Heart right ventricle (tissue), 16 donors: ENCODE results near the gene RASGRP4. TPM values are rescaled to one million over a fixed set of nuclear protein-coding genes. Genes with fewer than 3 reads are reported as not detected.

ENCODE experiments used
- ATAC-seq, 8 donors: fragments of 200-7000 bp; cut with Tn5 transposase; one replicate each; pipeline ENCODE4 v1.9.1; 2020; ENCODE audit warnings: mild to moderate bottlenecking in 8 of 8, moderate library complexity in 8 of 8, moderate number of reproducible peaks in 1 of 8
- DNase-seq, 2 donors: peaks; one replicate each; pipeline ENCODE4 v3.0.0-alpha.2; 2020
- H3K27ac ChIP-seq, 10 donors: fragments of 200-600 bp; sonication (generic) in 2 of 10; one replicate each; pipeline versions ENCODE4 v1.5.0 to v1.8.0; 2020 to 2022; ENCODE audit warnings: mild to moderate bottlenecking in 3 of 10
- H3K27me3 ChIP-seq, 7 donors: fragments of 200-600 bp; one replicate each; pipeline ENCODE4 v1.8.0; 2021 to 2022; ENCODE audit warnings: mild to moderate bottlenecking in 2 of 7
- H3K36me3 ChIP-seq, 9 donors: fragments of 200-600 bp; sonication (generic) in 1 of 9; one replicate each; pipeline versions ENCODE4 v1.5.0 to v1.8.0; 2020 to 2022; ENCODE audit warnings: mild to moderate bottlenecking in 2 of 9
- H3K4me1 ChIP-seq, 9 donors: fragments of 200-600 bp; sonication (generic) in 1 of 9; one replicate each; pipeline versions ENCODE4 v1.5.0 to v1.8.0; 2020 to 2022; ENCODE audit warnings: mild to moderate bottlenecking in 4 of 9
- H3K4me3 ChIP-seq, 10 donors: fragments of 200-600 bp; sonication (generic) in 2 of 10; one replicate each; pipeline versions ENCODE4 v1.5.0 to v1.8.0; 2020 to 2022; ENCODE audit warnings: mild to moderate bottlenecking in 7 of 10, moderate library complexity in 2 of 10
- H3K9me3 ChIP-seq, 11 donors: fragments of 200-600 bp in 10 of 11; sonication (generic) in 2 of 11; one replicate each; pipeline versions ENCODE4 v1.5.0 to v1.8.0; 2013 to 2022; ENCODE audit warnings: mild to moderate bottlenecking in 2 of 11, control low read depth in 1 of 11, moderate library complexity in 1 of 11
- WGBS, 2 donors: extraction: QIAGEN DNeasy Blood & Tissue Kit; methylation state at CpG; one replicate each; pipeline ENCODE4 v1.1.7; 2013; ENCODE audit warnings: inconsistent platforms in 1 of 2; 5-methylcytosine and 5-hydroxymethylcytosine counted together
- intact Hi-C, 10 donors: fragments of 100-400 bp; cut with DNase I; formaldehyde crosslinking; loops; one replicate each; pipeline versions ENCODE4 v1.11.1 to v1.14.2; 2022
- polyA plus RNA-seq, 2 donors: library from polyadenylated mRNA; stranded (reverse); fragments of 200-250 nt; gene quantifications; one replicate each; pipeline ENCODE4 v1.2.3, GENCODE V29; 2013
- total RNA-seq, 10 donors: library from RNA; stranded (reverse); fragmentation: NEBNext Ultra II Directional in 3 of 10; extraction: Animal tissue kit (Norgen Biotek cat#: 25700) in 3 of 10; gene quantifications; one replicate each; pipeline versions ENCODE4 v1.2.1 to v1.2.4, GENCODE V29; 2021 to 2023
- TF ChIP-seq, protein P1 (sequence below), 9 donors: fragments of 200-600 bp; sonication (generic) in 2 of 9; IDR thresholded peaks; one replicate each; pipeline versions ENCODE4 v1.5.0 to v1.8.0; 2021 to 2022; ENCODE audit warnings: antibody characterized with exemption in 9 of 9, mild to moderate bottlenecking in 5 of 9, moderate library complexity in 1 of 9
- donor health status: Arrhythmogenic right ventricular cardiomyopathy.
- donor health status: ischemic (EF 13 %, LVEDD 7.1; RV severe dilation, severe dysfunction).
- donor health status: healthy with polysubstance abuse.
- donor health status: DM: no; HTN: yes; CAD: no.
- donor health status: DM: no; HTN: no; CAD: no.
- donor health status: ischemic (EF 25% LVEDD 6.9; RV normal size, moderate dysfunction).
- donor health status: ischemic (EF 25% LVEDD 5.7; RV mildly dilated, moderate dysfunction).
- donor health status: healthy.
- donor health status: DM: yes; HTN: yes; CAD: no.
- donor health status: Ischemic cardiomyopathy.
- donor health status: ischemic (EF 35%, LVEDD 5.7; RV mildly dilated, moderate dysfunction).
- donor health status: nonischemic (EF 11% LVEDD 7.7; RV severe dilation, severe dysfunction).
- donor health status: DM: yes; HTN: yes; CAD: no.
- donor health status: PGD.
- donor health status: ischemic (EF 29% LVEDD 5.4; RV normal size, mild dysfunction).
- donor health status: nonischemic (EF 23%, LVEDD 6.1; RV moderate dilation, normal function).

Gene RASGRP4
- total and polyA plus RNA-seq, 12 donors = 0.42 to 3.5 (median 0.91) TPM

- peaks cover 0 to 12% (median 0%) of the 10 kb centered on the region in 9 donors for H3K4me1 ChIP-seq
- 7 to 12% methylated on average over 13 of the region's 13 CpGs for WGBS, 2 donors
- H3K27ac ChIP-seq = no peak overlapping the region
- TF ChIP-seq, protein P1, sequence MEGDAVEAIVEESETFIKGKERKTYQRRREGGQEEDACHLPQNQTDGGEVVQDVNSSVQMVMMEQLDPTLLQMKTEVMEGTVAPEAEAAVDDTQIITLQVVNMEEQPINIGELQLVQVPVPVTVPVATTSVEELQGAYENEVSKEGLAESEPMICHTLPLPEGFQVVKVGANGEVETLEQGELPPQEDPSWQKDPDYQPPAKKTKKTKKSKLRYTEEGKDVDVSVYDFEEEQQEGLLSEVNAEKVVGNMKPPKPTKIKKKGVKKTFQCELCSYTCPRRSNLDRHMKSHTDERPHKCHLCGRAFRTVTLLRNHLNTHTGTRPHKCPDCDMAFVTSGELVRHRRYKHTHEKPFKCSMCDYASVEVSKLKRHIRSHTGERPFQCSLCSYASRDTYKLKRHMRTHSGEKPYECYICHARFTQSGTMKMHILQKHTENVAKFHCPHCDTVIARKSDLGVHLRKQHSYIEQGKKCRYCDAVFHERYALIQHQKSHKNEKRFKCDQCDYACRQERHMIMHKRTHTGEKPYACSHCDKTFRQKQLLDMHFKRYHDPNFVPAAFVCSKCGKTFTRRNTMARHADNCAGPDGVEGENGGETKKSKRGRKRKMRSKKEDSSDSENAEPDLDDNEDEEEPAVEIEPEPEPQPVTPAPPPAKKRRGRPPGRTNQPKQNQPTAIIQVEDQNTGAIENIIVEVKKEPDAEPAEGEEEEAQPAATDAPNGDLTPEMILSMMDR (IDR thresholded peaks at IDR 0.05) = no peak
- DNase-seq (peak in 1 of 2 donors; percentile 39), ATAC-seq (peak in 6 of 8 donors; percentile 28 to 63 (median 52))
- H3K4me3 ChIP-seq = peak overlapping the region in 1 of 10 donors; percentile 18
- peaks cover 6 to 68% (median 42%) of the 10 kb centered on the region in 7 donors for H3K27me3 ChIP-seq
- intact Hi-C loops = no loop called here
- H3K9me3 ChIP-seq = no peaks in the 10 kb centered on the region
- no peaks in the 10 kb centered on the region for H3K36me3 ChIP-seq
Measured at GRCh38 chr19:38434549-38435051, 8.6 kb upstream of the RASGRP4 start.

GRCh38 chr19:38433268-38433733 lies 7.3 kb upstream of the RASGRP4 start, which contains the start of gene RYR1:
RYR1 (plus strand) TSS chr19:38433691; CDS start chr19:38433830, 139 bp downstream.
- intact Hi-C loops = no loop called here
- 14 to 15% methylated on average over 20 of the region's 20 CpGs for WGBS, 2 donors
- H3K4me1 ChIP-seq = peaks cover 0 to 12% (median 0%) of the 10 kb centered on the region in 9 donors
- ATAC-seq (peak in 7 of 8 donors; percentile 49 to 90 (median 78)), DNase-seq (peak; percentile 27 to 63)
- H3K36me3 ChIP-seq = no peaks in the 10 kb centered on the region
- peaks cover 6 to 65% (median 42%) of the 10 kb centered on the region in 7 donors for H3K27me3 ChIP-seq
- peak within 1 kb of the TSS in 2 of 10 donors; percentile 12 to 18 for H3K4me3 ChIP-seq
- H3K27ac ChIP-seq = no peak within 1 kb of the TSS
- no peaks in the 10 kb centered on the region for H3K9me3 ChIP-seq
- TF ChIP-seq, protein P1 (IDR thresholded peaks at IDR 0.05) = no peak

GRCh38 chr19:38430931-38431330 lies 4.9 kb upstream of the RASGRP4 start:
- Histone ChIP-seq H3K27ac (no peak overlapping the region), H3K9me3 (no peaks in the 10 kb centered on the region), H3K4me3 (no peak overlapping the region), H3K4me1 (peaks cover 0 to 14% (median 0%) of the 10 kb centered on the region in 9 donors), H3K27me3 (peaks cover 6 to 56% (median 37%) of the 10 kb centered on the region in 7 donors), H3K36me3 (no peaks in the 10 kb centered on the region)
- ATAC-seq (no peak), DNase-seq (no peak)
- 85 to 89% methylated on average over 7 of the region's 7 CpGs for WGBS, 2 donors
- intact Hi-C loops = no loop called here
- TF ChIP-seq, protein P1 (IDR thresholded peaks at IDR 0.05) = no peak

GRCh38 chr19:38429811-38430156 lies 3.8 kb upstream of the RASGRP4 start:
- H3K27me3 ChIP-seq = peaks cover 6 to 58% (median 31%) of the 10 kb centered on the region in 7 donors
- no peak for ATAC-seq

More at GRCh38 chr19:38429811-38430156, 3.8 kb upstream of the RASGRP4 start:
- Histone ChIP-seq H3K9me3 (no peaks in the 10 kb centered on the region), H3K4me1 (peaks cover 0 to 20% (median 0%) of the 10 kb centered on the region in 9 donors), H3K4me3 (no peak overlapping the region), H3K27ac (no peak overlapping the region), H3K36me3 (no peaks in the 10 kb centered on the region)
- intact Hi-C loops = no loop called here
- TF ChIP-seq, protein P1 (IDR thresholded peaks at IDR 0.05) = no peak
- no peak for DNase-seq
- 76 to 89% methylated on average over 2 of the region's 2 CpGs for WGBS, 2 donors
